Measurements from ENCODE around the gene GET4.

The GET4 gene

GRCh38 chr7:914521-915194 lies 38.3 kb downstream of the GET4 start:
- DNase-seq (ENCODE audit: low read depth), result no peak
- TF ChIP-seq CTCF (conservative IDR thresholded peaks at IDR 0.05; ENCODE audit: low read length), result no peak
- no peak overlapping the region for H3K4me3 ChIP-seq (ENCODE audit: low read length)

GRCh38 chr7:915291-916218 lies 39.2 kb downstream of the GET4 start:
- TF ChIP-seq CTCF (conservative IDR thresholded peaks at IDR 0.05; ENCODE audit: low read length), result no peak
- H3K4me3 ChIP-seq (ENCODE audit: low read length), result no peak overlapping the region
- DNase-seq (ENCODE audit: low read depth), result no peak

GRCh38 chr7:916291-916941 lies 40.1 kb downstream of the GET4 start:
- DNase-seq (ENCODE audit: low read depth), result no peak
- H3K4me3 ChIP-seq (ENCODE audit: low read length), result no peak overlapping the region
- no peak for TF ChIP-seq CTCF (conservative IDR thresholded peaks at IDR 0.05; ENCODE audit: low read length)

- DNase-seq (ENCODE audit: low read depth), result no peak
- no peak for TF ChIP-seq CTCF (conservative IDR thresholded peaks at IDR 0.05; ENCODE audit: low read length)
- H3K4me3 ChIP-seq (ENCODE audit: low read length), result no peak overlapping the region
Measured at GRCh38 chr7:917255-918117, 41.1 kb downstream of the GET4 start.

- TF ChIP-seq CTCF (conservative IDR thresholded peaks at IDR 0.05; ENCODE audit: low read length), result no peak
- no peak overlapping the region for H3K4me3 ChIP-seq (ENCODE audit: low read length)
- no peak for DNase-seq (ENCODE audit: low read depth)
Measured at GRCh38 chr7:918118-918425, 41.7 kb downstream of the GET4 start.

GRCh38 chr7:918441-919113 lies 42.2 kb downstream of the GET4 start:
- no peak for TF ChIP-seq CTCF (conservative IDR thresholded peaks at IDR 0.05; ENCODE audit: low read length)

More at GRCh38 chr7:918441-919113, 42.2 kb downstream of the GET4 start:
- no peak overlapping the region for H3K4me3 ChIP-seq (ENCODE audit: low read length)
- DNase-seq (ENCODE audit: low read depth), result no peak

All from AG10803 (cell line).